OCI-LY1 (cell line): ENCODE measurements around the gene GNAQ.
"Not testable (repeated sequence)": the region's sequence is repeated elsewhere in the genome, so short reads cannot be mapped to it uniquely, and the experiment has no call there.

Source experiments
- H2AFZ ChIP-seq: fragments of 200-600 bp; sonication (generic), shearing (Covaris generic); 2 replicates; pipeline ENCODE4 v1.6.0; 2014; ENCODE audit warnings: antibody characterized with exemption, mild to moderate bottlenecking, low read length
- H3F3A ChIP-seq: fragments of 200-600 bp; sonication (generic), shearing (Covaris generic); 2 replicates; pipeline ENCODE4 v1.6.0; 2014; ENCODE audit warnings: mild to moderate bottlenecking, antibody characterized with exemption, low read length, moderate library complexity; ENCODE audit not compliant: insufficient read depth
- H3K27ac ChIP-seq: fragments of 200-600 bp; sonication (generic); 2 replicates; pipeline ENCODE4 v1.5.1; 2014; ENCODE audit warnings: low read length, mixed run types, mild to moderate bottlenecking, low read depth; ENCODE audit not compliant: poor library complexity, severe bottlenecking
- H3K27me3 ChIP-seq: fragments of 200-600 bp; sonication (generic); 2 replicates; pipeline ENCODE4 v1.6.0; 2014; ENCODE audit warnings: antibody characterized with exemption, mild to moderate bottlenecking, low read length, moderate library complexity; ENCODE audit not compliant: insufficient read depth
- H3K36me3 ChIP-seq: fragments of 200-600 bp; sonication (generic); 2 replicates; pipeline ENCODE4 v1.6.1; 2014; ENCODE audit warnings: mild to moderate bottlenecking, antibody characterized with exemption, low read length, moderate library complexity, mixed read lengths; ENCODE audit not compliant: insufficient read depth
- H3K4me1 ChIP-seq: fragments of 200-600 bp; sonication (generic); 2 replicates; pipeline ENCODE4 v1.5.1; 2014; ENCODE audit warnings: mild to moderate bottlenecking, low read length, moderate library complexity; ENCODE audit not compliant: insufficient read depth, severe bottlenecking
- H3K4me2 ChIP-seq: fragments of 200-600 bp; sonication (generic), shearing (Covaris generic); 2 replicates; pipeline ENCODE4 v1.6.1; 2014; ENCODE audit warnings: low read length
- H3K4me3 ChIP-seq: fragments of 200-600 bp; sonication (generic); 2 replicates; pipeline ENCODE4 v1.5.1; 2014; ENCODE audit warnings: low read length, low read depth, mild to moderate bottlenecking, mixed read lengths; ENCODE audit not compliant: poor library complexity, severe bottlenecking
- H3K79me2 ChIP-seq: fragments of 200-600 bp; shearing (Covaris generic); 2 replicates; pipeline ENCODE4 v1.6.1; 2016; ENCODE audit warnings: mixed run types, low read length, mixed read lengths; ENCODE audit not compliant: insufficient read depth
- H3K9ac ChIP-seq: fragments of 200-600 bp; sonication (generic), shearing (Covaris generic); 2 replicates; pipeline ENCODE4 v1.6.1; 2014; ENCODE audit warnings: mild to moderate bottlenecking, low read length, mixed read lengths
- H3K9me2 ChIP-seq: fragments of 200-600 bp; sonication (generic), shearing (Covaris generic); 2 replicates; pipeline ENCODE4 v1.6.1; 2014; ENCODE audit warnings: low read depth, mild to moderate bottlenecking, low read length, mixed read lengths
- H3K9me3 ChIP-seq: fragments of 200-600 bp; shearing (Covaris generic); 2 replicates; pipeline ENCODE4 v1.6.1; 2014; ENCODE audit warnings: low read length, mixed read lengths
- H4K20me1 ChIP-seq: fragments of 200-600 bp; sonication (generic), shearing (Covaris generic); 2 replicates; pipeline ENCODE4 v1.6.0; 2016; ENCODE audit warnings: mild to moderate bottlenecking, low read length; ENCODE audit not compliant: insufficient read depth
- EZH2 ChIP-seq: fragments of 200-600 bp; sonication (generic), shearing (Covaris generic); IDR thresholded peaks from 2 replicates; pipeline ENCODE4 v1.8.0; 2017; ENCODE audit warnings: borderline replicate concordance, mixed run types, mild to moderate bottlenecking, antibody characterized with exemption, low read length, moderate library complexity, mixed read lengths
- TF ChIP-seq, protein P1 (sequence below): fragments of 200-600 bp; sonication (generic), shearing (Covaris generic); IDR thresholded peaks from 2 replicates; pipeline ENCODE4 v1.5.1; 2017; ENCODE audit warnings: mild to moderate bottlenecking, antibody characterized with exemption, low read length, moderate library complexity, mixed read lengths

Gene GNAQ

DNA sequence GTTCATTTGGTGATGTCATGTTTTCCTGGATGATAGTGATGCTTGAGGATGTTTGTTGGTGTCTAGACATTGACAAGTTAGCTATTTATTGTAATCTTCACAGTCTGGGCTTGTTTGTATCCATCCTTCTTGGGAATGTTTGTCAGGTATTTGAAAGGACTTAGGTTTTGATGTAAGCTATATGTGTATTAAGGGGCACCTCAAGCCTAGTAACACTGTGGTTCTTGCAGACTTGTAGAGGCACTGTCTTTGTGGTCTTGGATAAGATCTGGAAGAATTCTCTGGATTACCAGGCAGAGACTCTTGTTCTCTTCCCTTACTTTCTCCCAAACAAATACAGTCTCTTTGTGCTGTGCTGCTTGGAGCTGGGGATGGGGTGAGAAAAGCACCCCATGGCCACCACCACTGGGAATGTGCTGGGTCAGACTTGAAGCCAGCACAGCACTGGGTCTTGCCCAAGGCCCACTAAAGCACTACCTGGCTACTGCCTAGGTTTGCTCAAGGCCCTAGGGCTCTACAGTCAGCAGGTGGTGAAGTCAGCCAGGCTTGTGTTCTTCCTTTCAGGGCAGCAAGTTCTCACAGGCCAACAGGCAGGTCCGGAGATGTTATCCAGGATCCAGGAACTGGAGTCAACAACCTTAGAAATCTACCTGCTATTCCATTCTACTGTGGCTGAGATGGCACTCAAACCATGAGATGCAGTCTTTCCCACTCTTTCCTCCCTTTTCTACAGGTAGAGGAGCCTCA lies 334.2 kb downstream of the GNAQ start:
- H3K27ac ChIP-seq: no peak overlapping the region
- H2AFZ ChIP-seq: no peak overlapping the region
- no peaks in the 10 kb centered on the region for H3K4me1 ChIP-seq
- no peak for TF ChIP-seq EZH2
- TF ChIP-seq, protein P1, sequence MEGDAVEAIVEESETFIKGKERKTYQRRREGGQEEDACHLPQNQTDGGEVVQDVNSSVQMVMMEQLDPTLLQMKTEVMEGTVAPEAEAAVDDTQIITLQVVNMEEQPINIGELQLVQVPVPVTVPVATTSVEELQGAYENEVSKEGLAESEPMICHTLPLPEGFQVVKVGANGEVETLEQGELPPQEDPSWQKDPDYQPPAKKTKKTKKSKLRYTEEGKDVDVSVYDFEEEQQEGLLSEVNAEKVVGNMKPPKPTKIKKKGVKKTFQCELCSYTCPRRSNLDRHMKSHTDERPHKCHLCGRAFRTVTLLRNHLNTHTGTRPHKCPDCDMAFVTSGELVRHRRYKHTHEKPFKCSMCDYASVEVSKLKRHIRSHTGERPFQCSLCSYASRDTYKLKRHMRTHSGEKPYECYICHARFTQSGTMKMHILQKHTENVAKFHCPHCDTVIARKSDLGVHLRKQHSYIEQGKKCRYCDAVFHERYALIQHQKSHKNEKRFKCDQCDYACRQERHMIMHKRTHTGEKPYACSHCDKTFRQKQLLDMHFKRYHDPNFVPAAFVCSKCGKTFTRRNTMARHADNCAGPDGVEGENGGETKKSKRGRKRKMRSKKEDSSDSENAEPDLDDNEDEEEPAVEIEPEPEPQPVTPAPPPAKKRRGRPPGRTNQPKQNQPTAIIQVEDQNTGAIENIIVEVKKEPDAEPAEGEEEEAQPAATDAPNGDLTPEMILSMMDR: no peak
- no peak overlapping the region for H3K9ac ChIP-seq
- H3K9me2 ChIP-seq: no peaks in the 10 kb centered on the region
- no peaks in the 10 kb centered on the region for H3F3A ChIP-seq
- no peaks in the 10 kb centered on the region for H4K20me1 ChIP-seq
- no peaks in the 10 kb centered on the region for H3K36me3 ChIP-seq
- H3K79me2 ChIP-seq: no peaks in the 10 kb centered on the region
- no peaks in the 10 kb centered on the region for H3K27me3 ChIP-seq
- no peaks in the 10 kb centered on the region for H3K9me3 ChIP-seq
- H3K4me2 ChIP-seq: no peak overlapping the region
- no peak overlapping the region for H3K4me3 ChIP-seq

DNA sequence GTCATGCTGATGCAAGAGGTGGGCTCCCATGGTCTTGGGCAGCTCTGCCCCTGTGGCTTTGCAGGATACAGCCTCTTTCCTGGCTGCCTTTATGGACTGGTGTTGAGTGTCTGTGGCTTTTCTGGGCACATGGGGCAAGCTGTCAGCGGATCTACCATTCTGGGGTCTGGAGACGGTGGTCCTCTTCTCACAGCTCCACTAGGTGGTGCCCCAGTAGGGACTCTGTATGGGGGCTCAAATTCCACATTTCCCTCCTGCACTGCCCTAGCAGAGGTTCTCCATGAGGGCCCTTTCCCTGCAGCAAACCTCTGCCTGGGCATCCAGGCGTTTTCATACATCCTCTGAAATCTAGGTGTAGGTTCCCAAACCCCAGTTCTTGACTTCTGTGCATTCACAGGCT lies 340.9 kb downstream of the GNAQ start:
- not testable (repeated sequence) for H3K4me2 ChIP-seq, H4K20me1 ChIP-seq, H3K27me3 ChIP-seq, H3K27ac ChIP-seq, H3K9me3 ChIP-seq, H3K9me2 ChIP-seq, H3K9ac ChIP-seq, H3K4me1 ChIP-seq, H3F3A ChIP-seq, H3K79me2 ChIP-seq, H3K4me3 ChIP-seq, H2AFZ ChIP-seq, H3K36me3 ChIP-seq

DNA sequence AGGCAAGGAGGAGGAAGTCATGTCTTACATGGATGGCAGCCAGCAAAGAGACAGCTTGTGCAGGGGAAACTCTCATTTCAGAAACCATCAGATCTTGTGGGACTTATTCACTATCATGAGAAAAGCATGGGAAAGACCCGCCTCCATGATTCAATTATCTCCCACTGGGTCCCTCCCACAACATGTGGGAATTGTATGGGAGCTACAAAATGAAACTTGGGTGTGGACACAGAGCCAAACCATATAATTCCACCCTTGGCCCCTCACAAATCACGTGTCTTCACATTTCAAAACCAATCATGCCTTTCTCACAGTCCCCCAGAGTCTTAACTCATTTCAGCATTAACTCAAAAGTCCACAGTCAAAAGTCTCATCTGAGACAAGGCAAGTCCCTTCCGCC lies 341.5 kb downstream of the GNAQ start:
- not testable (repeated sequence) for H3K36me3 ChIP-seq, H3K4me3 ChIP-seq, H3K27ac ChIP-seq, H2AFZ ChIP-seq, H3F3A ChIP-seq, H3K4me1 ChIP-seq, H3K9ac ChIP-seq, H4K20me1 ChIP-seq, H3K9me2 ChIP-seq, H3K4me2 ChIP-seq, H3K79me2 ChIP-seq, H3K27me3 ChIP-seq, H3K9me3 ChIP-seq

DNA sequence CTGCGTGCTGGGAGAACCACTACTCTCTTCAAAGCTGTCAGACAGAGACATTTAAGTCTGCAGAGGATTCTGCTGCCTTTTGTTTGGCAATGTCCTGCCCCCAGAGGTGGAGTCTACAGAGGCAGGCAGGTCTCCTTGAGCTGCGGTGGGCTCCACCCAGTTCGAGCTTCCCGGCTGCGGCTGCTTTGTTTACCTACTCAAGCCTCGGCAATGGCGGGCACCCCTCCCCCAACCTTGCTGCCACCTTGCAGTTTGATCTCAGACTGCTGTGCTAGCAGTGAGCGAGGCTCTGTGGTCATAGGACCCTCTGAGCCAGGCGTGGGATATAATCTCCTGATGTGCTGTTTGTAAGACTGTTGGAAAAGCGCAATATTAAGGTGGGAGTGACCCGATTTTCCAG lies 343.9 kb downstream of the GNAQ start:
- not testable (repeated sequence) for H3K4me1 ChIP-seq, H4K20me1 ChIP-seq, H3F3A ChIP-seq, H3K9me2 ChIP-seq, H2AFZ ChIP-seq, H3K36me3 ChIP-seq, H3K9me3 ChIP-seq, H3K9ac ChIP-seq, H3K79me2 ChIP-seq, H3K27me3 ChIP-seq, H3K4me3 ChIP-seq, H3K27ac ChIP-seq, H3K4me2 ChIP-seq

DNA sequence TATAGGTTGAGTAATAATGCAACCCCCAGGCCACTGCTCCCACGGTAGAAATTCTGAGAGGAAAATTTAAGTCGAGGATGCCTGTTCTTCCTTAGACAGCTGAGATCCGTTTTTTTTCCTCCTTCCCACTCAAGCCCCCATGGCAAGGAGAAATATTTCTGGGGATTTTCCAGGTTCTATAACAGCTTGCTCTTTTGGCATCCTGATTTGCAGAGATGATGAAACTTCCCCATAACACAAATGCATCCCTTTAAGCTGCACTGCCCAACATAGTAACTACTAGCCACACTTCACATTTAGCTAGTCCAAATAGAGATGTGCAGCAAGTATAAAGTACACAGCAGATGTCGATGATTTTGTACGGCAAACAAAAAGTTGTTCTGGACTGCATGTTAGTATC lies 351.0 kb downstream of the GNAQ start:
- H3K36me3 ChIP-seq: no peaks in the 10 kb centered on the region
- H3K27ac ChIP-seq: no peak overlapping the region
- TF ChIP-seq, protein P1: no peak
- TF ChIP-seq EZH2: no peak
- H3K9me2 ChIP-seq: no peaks in the 10 kb centered on the region
- no peaks in the 10 kb centered on the region for H3F3A ChIP-seq
- H3K27me3 ChIP-seq: no peaks in the 10 kb centered on the region
- H3K9ac ChIP-seq: no peak overlapping the region
- H3K4me2 ChIP-seq: no peak overlapping the region
- H3K4me1 ChIP-seq: no peaks in the 10 kb centered on the region
- H2AFZ ChIP-seq: no peak overlapping the region
- no peaks in the 10 kb centered on the region for H3K79me2 ChIP-seq
- no peak overlapping the region for H3K4me3 ChIP-seq
- no peaks in the 10 kb centered on the region for H4K20me1 ChIP-seq
- H3K9me3 ChIP-seq: no peaks in the 10 kb centered on the region
